Stomach smooth muscle (tissue), 2 donors: ENCODE data around the gene SIGLEC7.
"Not testable (repeated sequence)": the region's sequence is repeated elsewhere in the genome, so short reads cannot be mapped to it uniquely, and the experiment has no call there.

ENCODE experiments used
- H3K27ac ChIP-seq: one replicate; pipeline ENCODE4 v1.7.0; 2013; ENCODE audit warnings: mild to moderate bottlenecking, low read length, inconsistent platforms
- H3K27me3 ChIP-seq, 2 donors: one replicate each; pipeline ENCODE4 v1.7.0; 2013; ENCODE audit warnings: low read length in 2 of 2; ENCODE audit not compliant: insufficient read depth in 2 of 2, control insufficient read depth in 1 of 2
- H3K36me3 ChIP-seq, 2 donors: one replicate each; pipeline ENCODE4 v1.7.0; 2013; ENCODE audit warnings: low read length in 2 of 2; ENCODE audit not compliant: control insufficient read depth in 2 of 2, insufficient read depth in 2 of 2
- H3K4me1 ChIP-seq: one replicate; pipeline ENCODE4 v1.7.0; 2013; ENCODE audit warnings: low read length; ENCODE audit not compliant: control insufficient read depth, insufficient read depth
- H3K4me3 ChIP-seq, 2 donors: one replicate each; pipeline ENCODE4 v1.7.0; 2013; ENCODE audit warnings: low read length in 2 of 2
- H3K9ac ChIP-seq, 2 donors: one replicate each; pipeline ENCODE4 v1.7.0; 2013; ENCODE audit warnings: low read length in 2 of 2, mild to moderate bottlenecking in 1 of 2
- H3K9me3 ChIP-seq, 2 donors: one replicate each; pipeline ENCODE4 v1.7.0; 2013; ENCODE audit warnings: low read length in 2 of 2; ENCODE audit not compliant: control insufficient read depth in 2 of 2
- donor health status: healthy.
- donor health status: Pancreatic carcinoma.

SIGLEC7 gene

GRCh38 chr19:51168564-51169282, 26.6 kb downstream of the SIGLEC7 start:
- Histone ChIP-seq H3K9me3 (no peaks in the 10 kb centered on the region), H3K36me3 (no peaks in the 10 kb centered on the region), H3K4me3 (no peak overlapping the region), H3K9ac (no peak overlapping the region), H3K4me1 (no peaks in the 10 kb centered on the region), H3K27me3 (peaks cover 6 to 12% of the 10 kb centered on the region in 2 donors), H3K27ac (no peak overlapping the region)

GRCh38 chr19:51169283-51169918, 27.3 kb downstream of the SIGLEC7 start:
- peaks cover 3 to 12% of the 10 kb centered on the region in 2 donors for H3K27me3 ChIP-seq
- not testable (repeated sequence) for H3K9me3 ChIP-seq, H3K4me3 ChIP-seq, H3K36me3 ChIP-seq, H3K9ac ChIP-seq, H3K4me1 ChIP-seq, H3K27ac ChIP-seq

- peaks cover 3 to 17% of the 10 kb centered on the region in 2 donors for H3K27me3 ChIP-seq
- no peaks in the 10 kb centered on the region for H3K9me3 ChIP-seq
- H3K9ac ChIP-seq = no peak overlapping the region
- no peak overlapping the region for H3K27ac ChIP-seq
- no peak overlapping the region for H3K4me3 ChIP-seq
- H3K4me1 ChIP-seq = no peaks in the 10 kb centered on the region
- no peaks in the 10 kb centered on the region for H3K36me3 ChIP-seq
These were observed 30.1 kb downstream of the SIGLEC7 start for GRCh38 chr19:51172223-51172622.

- Histone ChIP-seq H3K9me3 (no peaks in the 10 kb centered on the region), H3K27me3 (peaks cover 3 to 17% of the 10 kb centered on the region in 2 donors), H3K27ac (no peak overlapping the region), H3K4me1 (no peaks in the 10 kb centered on the region), H3K9ac (no peak overlapping the region), H3K4me3 (no peak overlapping the region), H3K36me3 (no peaks in the 10 kb centered on the region)
These were observed 31.6 kb downstream of the SIGLEC7 start for GRCh38 chr19:51173681-51174080.

DNA sequence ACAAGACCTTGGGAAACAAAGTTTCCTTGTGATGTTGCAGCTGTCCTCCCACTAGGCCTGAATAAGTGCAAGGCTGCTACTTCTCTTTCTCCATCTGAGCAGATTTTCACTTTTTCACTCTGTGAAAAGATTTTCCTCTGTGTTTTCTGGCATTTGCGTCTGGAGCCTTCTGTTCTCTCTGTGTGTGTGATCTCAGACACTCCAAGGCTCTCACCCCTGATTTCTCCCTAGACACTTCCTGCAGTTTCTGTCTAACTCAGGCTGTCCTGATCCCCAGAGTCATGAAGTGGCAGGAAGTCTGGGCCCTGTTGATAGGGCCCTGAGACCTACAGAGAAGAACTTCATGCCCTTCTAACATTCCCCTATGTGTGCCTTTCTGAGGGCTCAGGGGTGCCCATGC, 37.2 kb downstream of the SIGLEC7 start:
- peaks cover 0 to 17% of the 10 kb centered on the region in 2 donors for H3K27me3 ChIP-seq
- H3K9me3 ChIP-seq = no peaks in the 10 kb centered on the region
- H3K27ac ChIP-seq = no peak overlapping the region
- no peaks in the 10 kb centered on the region for H3K36me3 ChIP-seq
- H3K4me1 ChIP-seq = no peaks in the 10 kb centered on the region
- no peak overlapping the region for H3K4me3 ChIP-seq
- H3K9ac ChIP-seq = no peak overlapping the region

DNA sequence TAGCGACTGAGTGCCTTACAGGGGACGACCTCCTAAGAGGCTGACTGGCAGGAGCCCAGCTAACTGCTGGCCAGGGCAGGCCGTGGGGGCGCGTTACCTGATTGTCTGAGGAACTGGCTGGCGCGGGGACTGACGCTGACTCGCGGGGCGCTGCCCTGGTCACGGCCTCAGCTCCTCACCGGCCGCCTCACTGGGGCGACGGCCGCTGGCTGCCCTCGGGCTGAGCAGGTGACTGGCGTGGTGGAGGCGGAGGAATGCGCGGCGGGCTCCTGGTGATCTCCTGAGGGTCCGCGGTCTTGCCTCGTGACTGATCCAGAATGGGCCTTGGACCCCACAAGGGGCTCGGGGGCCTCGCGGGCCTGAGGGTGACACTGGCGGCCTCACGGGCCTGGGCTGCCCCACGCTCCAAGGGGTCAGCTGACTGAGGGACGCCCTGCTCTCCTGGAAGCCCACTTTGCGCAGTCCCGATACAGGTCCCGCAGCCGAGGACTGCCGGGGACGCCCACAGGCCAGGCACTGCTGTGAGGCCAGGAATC, 39.3 kb downstream of the SIGLEC7 start:
- no peak overlapping the region for H3K27ac ChIP-seq
- H3K4me3 ChIP-seq = no peak overlapping the region
- no peaks in the 10 kb centered on the region for H3K4me1 ChIP-seq
- H3K36me3 ChIP-seq = no peaks in the 10 kb centered on the region
- H3K9ac ChIP-seq = no peak overlapping the region
- H3K9me3 ChIP-seq = no peaks in the 10 kb centered on the region
- H3K27me3 ChIP-seq = peaks cover 0 to 18% of the 10 kb centered on the region in 2 donors

DNA sequence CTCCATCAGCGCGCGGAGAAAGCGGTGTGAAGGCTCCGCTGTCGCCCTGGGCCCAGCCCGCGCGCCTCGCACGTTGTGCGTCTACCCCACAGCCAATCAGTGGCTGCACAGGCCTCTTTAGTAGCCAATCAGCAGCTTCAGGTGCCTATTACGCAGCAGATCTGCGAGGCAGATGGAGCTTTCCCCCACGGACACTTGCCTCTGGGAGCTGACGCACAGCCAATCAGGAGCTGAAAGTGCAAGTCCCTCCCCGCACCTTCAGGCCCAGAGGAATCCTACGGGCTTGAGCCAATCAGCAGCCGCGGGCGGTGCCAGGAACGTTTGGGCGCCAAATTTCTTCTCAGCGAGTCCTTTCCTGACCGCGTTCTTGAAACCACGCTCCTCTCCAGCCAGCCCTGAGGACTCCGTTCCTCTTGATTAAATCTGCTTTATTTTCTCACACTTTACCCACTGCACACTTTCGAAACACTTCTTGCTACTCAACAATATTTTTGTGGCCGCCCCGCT, 39.9 kb downstream of the SIGLEC7 start:
- no peaks in the 10 kb centered on the region for H3K9me3 ChIP-seq
- H3K4me1 ChIP-seq = no peaks in the 10 kb centered on the region
- no peaks in the 10 kb centered on the region for H3K36me3 ChIP-seq
- no peak overlapping the region for H3K27ac ChIP-seq
- no peak overlapping the region for H3K4me3 ChIP-seq
- no peak overlapping the region for H3K9ac ChIP-seq
- peaks cover 0 to 16% of the 10 kb centered on the region in 2 donors for H3K27me3 ChIP-seq

GRCh38 chr19:51183629-51184028, 41.5 kb downstream of the SIGLEC7 start:
- Histone ChIP-seq H3K9ac (no peak overlapping the region), H3K27ac (no peak overlapping the region), H3K4me1 (no peaks in the 10 kb centered on the region), H3K9me3 (no peaks in the 10 kb centered on the region), H3K36me3 (no peaks in the 10 kb centered on the region), H3K4me3 (no peak overlapping the region), H3K27me3 (peaks cover 0 to 16% of the 10 kb centered on the region in 2 donors)

- Histone ChIP-seq H3K9ac (no peak overlapping the region), H3K27me3 (peaks cover 0 to 13% of the 10 kb centered on the region in 2 donors), H3K36me3 (no peaks in the 10 kb centered on the region), H3K9me3 (no peaks in the 10 kb centered on the region), H3K4me1 (no peaks in the 10 kb centered on the region), H3K27ac (no peak overlapping the region), H3K4me3 (no peak overlapping the region)
These were observed 43.2 kb downstream of the SIGLEC7 start for GRCh38 chr19:51185069-51185867.

GRCh38 chr19:51185868-51186215, 43.7 kb downstream of the SIGLEC7 start:
- H3K4me1 ChIP-seq = no peaks in the 10 kb centered on the region
- H3K27me3 ChIP-seq = peaks cover 0 to 13% of the 10 kb centered on the region in 2 donors
- H3K4me3 ChIP-seq = no peak overlapping the region
- H3K27ac ChIP-seq = no peak overlapping the region
- H3K9me3 ChIP-seq = no peaks in the 10 kb centered on the region
- H3K9ac ChIP-seq = no peak overlapping the region
- H3K36me3 ChIP-seq = no peaks in the 10 kb centered on the region
